ENCODE data around the gene CHMP4B.

CHMP4B gene

DNA sequence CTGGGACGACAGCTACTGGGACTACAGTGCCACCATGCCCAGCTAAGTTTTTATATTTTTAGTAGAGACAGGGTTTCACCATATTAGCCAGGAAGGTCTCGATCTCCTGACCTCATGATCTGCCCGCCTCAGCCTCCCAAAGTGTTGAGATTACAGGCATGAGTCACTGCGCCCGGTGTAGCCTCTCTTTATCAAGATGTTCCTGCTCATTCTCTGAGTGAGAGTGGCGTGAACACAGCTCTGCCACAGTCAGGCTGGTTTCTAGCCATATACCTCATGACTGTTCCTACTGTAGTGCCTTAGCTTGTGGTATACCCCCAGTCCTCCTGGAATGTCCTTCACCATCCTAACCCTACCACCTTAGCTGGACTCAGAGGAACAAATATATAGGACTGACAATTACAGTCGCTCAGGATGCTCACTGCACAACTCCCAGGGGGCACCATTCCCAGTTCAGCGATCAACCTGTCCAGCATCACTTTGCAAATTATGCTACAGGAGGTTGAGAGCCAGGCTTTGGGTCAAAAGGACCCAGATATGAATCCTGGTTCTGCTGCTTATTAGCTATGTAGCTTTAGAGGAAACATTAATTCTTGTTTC is 86.3 kb downstream of the CHMP4B start:
- H3K4me3 ChIP-seq (ENCODE audit: low read depth, low read length), result no peak overlapping the region
- in situ Hi-C loops (cut with HindIII; ENCODE audit: low pct_ligation_motif_present, low sequenced_read_pairs), result no loop called here
- H3K27ac ChIP-seq, result no peak overlapping the region
- TF ChIP-seq, protein P1, sequence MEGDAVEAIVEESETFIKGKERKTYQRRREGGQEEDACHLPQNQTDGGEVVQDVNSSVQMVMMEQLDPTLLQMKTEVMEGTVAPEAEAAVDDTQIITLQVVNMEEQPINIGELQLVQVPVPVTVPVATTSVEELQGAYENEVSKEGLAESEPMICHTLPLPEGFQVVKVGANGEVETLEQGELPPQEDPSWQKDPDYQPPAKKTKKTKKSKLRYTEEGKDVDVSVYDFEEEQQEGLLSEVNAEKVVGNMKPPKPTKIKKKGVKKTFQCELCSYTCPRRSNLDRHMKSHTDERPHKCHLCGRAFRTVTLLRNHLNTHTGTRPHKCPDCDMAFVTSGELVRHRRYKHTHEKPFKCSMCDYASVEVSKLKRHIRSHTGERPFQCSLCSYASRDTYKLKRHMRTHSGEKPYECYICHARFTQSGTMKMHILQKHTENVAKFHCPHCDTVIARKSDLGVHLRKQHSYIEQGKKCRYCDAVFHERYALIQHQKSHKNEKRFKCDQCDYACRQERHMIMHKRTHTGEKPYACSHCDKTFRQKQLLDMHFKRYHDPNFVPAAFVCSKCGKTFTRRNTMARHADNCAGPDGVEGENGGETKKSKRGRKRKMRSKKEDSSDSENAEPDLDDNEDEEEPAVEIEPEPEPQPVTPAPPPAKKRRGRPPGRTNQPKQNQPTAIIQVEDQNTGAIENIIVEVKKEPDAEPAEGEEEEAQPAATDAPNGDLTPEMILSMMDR (IDR thresholded peaks at IDR 0.05; ENCODE audit: low read depth, low read length, missing control alignments), result no peak
- H3K36me3 ChIP-seq (replicated peaks), result no peaks in the 10 kb centered on the region
- no peak for DNase-seq
- H3K27me3 ChIP-seq (replicated peaks), result no peaks in the 10 kb centered on the region

DNA sequence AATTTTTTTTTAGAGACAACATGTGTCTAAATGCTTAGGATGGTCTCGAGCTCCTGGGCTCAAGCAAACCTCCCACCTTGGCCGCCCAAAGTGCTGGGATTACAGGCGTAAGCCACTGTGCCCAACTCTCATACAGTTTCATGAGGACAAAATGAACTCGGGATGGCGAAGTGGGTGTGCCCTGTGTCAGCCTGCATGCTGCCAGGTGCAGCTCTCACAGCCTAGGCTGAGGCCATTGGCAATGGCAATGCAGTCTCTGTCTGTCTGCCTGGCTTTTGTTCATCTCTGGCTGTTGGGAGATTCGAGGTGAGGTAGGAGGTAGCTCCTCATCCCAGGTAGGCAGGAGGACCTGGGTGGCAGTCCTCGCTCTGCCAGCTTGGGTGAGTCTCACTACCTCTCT is 88.0 kb downstream of the CHMP4B start:
- DNase-seq, result no peak
- no peaks in the 10 kb centered on the region for H3K36me3 ChIP-seq (replicated peaks)
- TF ChIP-seq, protein P1 (IDR thresholded peaks at IDR 0.05; ENCODE audit: low read depth, low read length, missing control alignments), result no peak
- in situ Hi-C loops (cut with HindIII; ENCODE audit: low pct_ligation_motif_present, low sequenced_read_pairs), result no loop called here
- H3K27me3 ChIP-seq (replicated peaks), result no peaks in the 10 kb centered on the region
- H3K4me3 ChIP-seq (ENCODE audit: low read depth, low read length), result no peak overlapping the region
- no peak overlapping the region for H3K27ac ChIP-seq

DNA sequence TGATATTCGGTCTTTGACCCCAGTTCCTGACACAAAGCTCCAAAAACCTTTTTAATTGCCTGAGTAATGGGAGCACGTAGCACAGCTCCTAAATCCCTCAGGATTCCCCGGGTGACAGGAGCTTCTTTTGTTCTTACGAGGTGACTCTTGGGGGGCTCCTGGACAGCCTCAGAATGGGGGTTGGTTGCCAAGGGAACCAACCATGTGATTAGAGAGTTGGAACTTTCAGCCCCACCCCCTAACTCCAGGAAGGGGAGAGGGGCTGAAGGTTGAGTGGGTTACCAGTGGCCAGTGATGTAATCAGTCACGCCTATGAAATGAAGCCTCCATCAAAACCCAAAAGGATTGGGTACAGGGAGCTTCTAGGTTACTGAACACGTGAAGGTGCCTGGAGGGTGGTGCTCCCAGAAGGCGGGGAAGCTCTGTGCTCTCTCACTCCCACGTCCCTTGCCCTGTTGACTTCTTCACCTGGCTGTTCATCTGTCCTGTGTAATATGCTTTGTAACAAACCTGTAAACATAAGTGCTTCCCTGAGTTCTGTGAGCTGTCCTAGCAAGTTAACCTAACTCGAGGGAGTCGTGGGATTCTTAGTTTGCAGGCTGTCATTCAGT is 89.5 kb downstream of the CHMP4B start:
- TF ChIP-seq, protein P1 (IDR thresholded peaks at IDR 0.05; ENCODE audit: low read depth, low read length, missing control alignments), result no peak
- in situ Hi-C loops (cut with HindIII; ENCODE audit: low pct_ligation_motif_present, low sequenced_read_pairs), result no loop called here
- H3K27me3 ChIP-seq (replicated peaks), result no peaks in the 10 kb centered on the region
- no peaks in the 10 kb centered on the region for H3K36me3 ChIP-seq (replicated peaks)
- H3K27ac ChIP-seq, result no peak overlapping the region
- no peak overlapping the region for H3K4me3 ChIP-seq (ENCODE audit: low read depth, low read length)
- no peak for DNase-seq

DNA sequence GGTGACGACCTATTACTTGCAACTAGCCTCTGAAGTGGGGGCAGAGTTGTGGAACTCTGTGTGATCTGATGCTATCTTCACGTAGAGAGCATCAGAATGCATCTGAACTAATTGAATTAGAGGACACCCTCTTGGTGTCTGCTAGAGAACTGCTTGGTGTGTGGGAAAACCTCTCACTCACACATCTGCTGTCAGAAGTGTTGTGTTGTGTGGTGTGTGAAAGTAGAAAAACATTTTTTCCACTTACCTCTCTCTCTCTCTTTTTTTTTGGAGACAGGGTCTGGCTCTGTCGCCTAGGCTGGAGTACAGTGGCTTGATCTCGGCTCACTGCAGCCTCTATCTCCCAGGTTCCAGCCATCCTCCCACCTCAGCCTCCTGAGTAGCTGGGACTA is 90.0 kb downstream of the CHMP4B start:
- no peaks in the 10 kb centered on the region for H3K36me3 ChIP-seq (replicated peaks)
- TF ChIP-seq, protein P1 (IDR thresholded peaks at IDR 0.05; ENCODE audit: low read depth, low read length, missing control alignments), result no peak
- in situ Hi-C loops (cut with HindIII; ENCODE audit: low pct_ligation_motif_present, low sequenced_read_pairs), result no loop called here

DNA sequence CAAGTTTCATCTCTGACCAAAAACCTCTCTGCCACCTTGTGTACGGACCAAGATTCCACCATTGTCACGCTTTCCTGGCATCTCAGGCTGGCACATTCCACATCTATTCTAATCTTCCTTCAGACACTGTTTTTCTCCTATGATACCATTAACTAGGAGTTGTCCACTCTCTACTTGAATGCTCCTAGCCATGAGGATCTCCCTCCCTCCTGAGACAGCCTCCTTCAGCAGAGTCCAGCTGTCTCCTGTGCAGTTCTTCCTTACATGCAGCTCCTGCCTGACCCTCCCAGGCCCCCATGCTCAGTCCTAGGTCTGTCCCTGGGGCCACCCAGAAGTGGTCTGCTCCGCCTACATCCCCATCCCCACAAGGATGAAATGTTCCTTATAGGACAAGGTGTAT is 90.9 kb downstream of the CHMP4B start:
- DNase-seq, result no peak
- in situ Hi-C loops (cut with HindIII; ENCODE audit: low pct_ligation_motif_present, low sequenced_read_pairs), result no loop called here

More for the DNA sequence above, 90.0 kb downstream of the CHMP4B start:
- Histone ChIP-seq H3K27ac (no peak overlapping the region), H3K4me3 (ENCODE audit: low read depth, low read length) (no peak overlapping the region), H3K27me3 (replicated peaks) (no peaks in the 10 kb centered on the region)
- no peak for DNase-seq

More for the DNA sequence above, 90.9 kb downstream of the CHMP4B start:
- H3K27ac ChIP-seq, result no peak overlapping the region
- no peak overlapping the region for H3K4me3 ChIP-seq (ENCODE audit: low read depth, low read length)
- TF ChIP-seq, protein P1 (IDR thresholded peaks at IDR 0.05; ENCODE audit: low read depth, low read length, missing control alignments), result no peak
- no peaks in the 10 kb centered on the region for H3K27me3 ChIP-seq (replicated peaks)
- no peaks in the 10 kb centered on the region for H3K36me3 ChIP-seq (replicated peaks)
